H4 (cell line): ENCODE results near the gene UQCC3. TPM values are rescaled to one million over a fixed set of nuclear protein-coding genes. Genes with fewer than 3 reads are reported as not detected.

Experiments used
- total RNA-seq: library from RNA; depleted of rRNA; stranded (reverse); fragments of >200 nt; shearing (Covaris generic); gene quantifications from 2 replicates; pipeline ENCODE4 v1.2.3, GENCODE V29; 2014; rRNA removed

Gene UQCC3
- total RNA-seq, 1 experiment from 2014 or later, result 9.1 TPM

Other genes starting within 250 kb of the UQCC3 start
- gene AHNAK, start 124.9 kb upstream of the UQCC3 start, total RNA-seq, result 47.0 and 60.1 TPM in 2 replicates
- 1,742 and 1,908 TPM in 2 replicates for gene EEF1G, start 97.8 kb upstream of the UQCC3 start, total RNA-seq
- 2.3 and 5.4 TPM in 2 replicates for gene TUT1, start 80.2 kb upstream of the UQCC3 start, total RNA-seq
- 96.1 and 108 TPM in 2 replicates for gene MTA2, start 69.8 kb upstream of the UQCC3 start, total RNA-seq
- gene EML3, start 58.9 kb upstream of the UQCC3 start, total RNA-seq, result 10.1 and 13.8 TPM in 2 replicates
- gene ROM1, start 58.4 kb upstream of the UQCC3 start, total RNA-seq, result 4.2 and 11.4 TPM in 2 replicates
- 13.5 and 26.0 TPM in 2 replicates for gene B3GAT3, start 49.7 kb upstream of the UQCC3 start, total RNA-seq
- gene GANAB, start 25.1 kb upstream of the UQCC3 start, total RNA-seq, result 142 and 153 TPM in 2 replicates
- 14.5 and 16.0 TPM in 2 replicates for gene INTS5, start 18.4 kb upstream of the UQCC3 start, total RNA-seq
- 100 and 130 TPM in 2 replicates for gene C11orf98, start 6.5 kb upstream of the UQCC3 start, total RNA-seq
- gene CSKMT, start 6.4 kb upstream of the UQCC3 start, total RNA-seq, result 7.0 and 8.4 TPM in 2 replicates
- 3.7 and 5.1 TPM in 2 replicates for gene LBHD1, start 594 bp downstream of the UQCC3 start, total RNA-seq
- 93.7 and 110 TPM in 2 replicates for gene UBXN1, start 7.4 kb downstream of the UQCC3 start, total RNA-seq
- 0.14 TPM in 1 of 2 replicates, not detected in the other for gene LRRN4CL, start 17.9 kb downstream of the UQCC3 start, total RNA-seq
- gene BSCL2, start 35.8 kb downstream of the UQCC3 start, total RNA-seq, result 128 TPM in 2 replicates
- gene GNG3, start 36.0 kb downstream of the UQCC3 start, total RNA-seq, result 0.41 TPM in 1 of 2 replicates, not detected in the other
- gene HNRNPUL2, start 55.8 kb downstream of the UQCC3 start, total RNA-seq, result 4.7 and 5.0 TPM in 2 replicates
- 35.0 and 46.9 TPM in 2 replicates for gene TTC9C, start 56.8 kb downstream of the UQCC3 start, total RNA-seq
- gene ZBTB3, start 82.5 kb downstream of the UQCC3 start, total RNA-seq, result 6.9 and 7.5 TPM in 2 replicates
- gene POLR2G, start 89.9 kb downstream of the UQCC3 start, total RNA-seq, result 140 and 182 TPM in 2 replicates
- 15.0 and 19.1 TPM in 2 replicates for gene TAF6L, start 99.7 kb downstream of the UQCC3 start, total RNA-seq
- gene TMEM179B, start 115.7 kb downstream of the UQCC3 start, total RNA-seq, result 77.5 and 85.5 TPM in 2 replicates
- gene TMEM223, start 120.3 kb downstream of the UQCC3 start, total RNA-seq, result 43.1 and 62.4 TPM in 2 replicates
- 25.1 and 31.1 TPM in 2 replicates for gene NXF1, start 133.8 kb downstream of the UQCC3 start, total RNA-seq
- gene STX5, start 160.4 kb downstream of the UQCC3 start, total RNA-seq, result 22.3 and 26.3 TPM in 2 replicates
- not detected in 2 replicates for gene TEX54, start 161.2 kb downstream of the UQCC3 start, total RNA-seq
- gene WDR74, start 167.9 kb downstream of the UQCC3 start, total RNA-seq, result 60.1 and 63.7 TPM in 2 replicates
- gene SLC3A2, start 209.2 kb downstream of the UQCC3 start, total RNA-seq, result 478 and 499 TPM in 2 replicates
- not detected in 2 replicates for gene CHRM1, start 249.7 kb downstream of the UQCC3 start, total RNA-seq